Neural cell (in vitro differentiated cells): Measurements from ENCODE around the gene PMEL. TPM values are rescaled to one million over a fixed set of nuclear protein-coding genes. Genes with fewer than 3 reads are reported as not detected.

Experiments used
- H2AFZ ChIP-seq: fragments of 200-600, 300-800 bp; sonication (generic), shearing (Covaris generic); 2 replicates; pipeline ENCODE4 v1.6.0; 2014; ENCODE audit warnings: low read depth, mild to moderate bottlenecking, antibody characterized with exemption, low read length, moderate library complexity
- H3F3A ChIP-seq: fragments of 200-600 bp; shearing (Covaris generic); 2 replicates; pipeline ENCODE4 v1.6.1; 2016; ENCODE audit warnings: mild to moderate bottlenecking, moderate library complexity, mixed read lengths, antibody characterized with exemption, low read length; ENCODE audit not compliant: insufficient read depth, poor library complexity, severe bottlenecking
- H3K27ac ChIP-seq: fragments of 200-600, 300-800 bp; sonication (generic), shearing (Covaris generic); 2 replicates; pipeline ENCODE4 v1.5.1; 2014; ENCODE audit warnings: mild to moderate bottlenecking, low read length, moderate library complexity
- H3K27me3 ChIP-seq: fragments of 300-800, 200-600 bp; sonication (generic), shearing (Covaris generic); 2 replicates; pipeline ENCODE4 v1.6.0; 2014; ENCODE audit warnings: mild to moderate bottlenecking, low read depth, low read length, moderate library complexity; ENCODE audit not compliant: insufficient read depth
- H3K36me3 ChIP-seq: fragments of 300-800, 200-600 bp; sonication (generic), shearing (Covaris generic); 2 replicates; pipeline ENCODE4 v1.5.1; 2014; ENCODE audit warnings: mild to moderate bottlenecking, antibody characterized with exemption, low read length, moderate library complexity; ENCODE audit not compliant: insufficient read depth
- H3K4me2 ChIP-seq: fragments of 300-800, 200-600 bp; sonication (generic), shearing (Covaris generic); 2 replicates; pipeline ENCODE4 v1.6.0; 2014; ENCODE audit warnings: mild to moderate bottlenecking, low read length
- H3K4me3 ChIP-seq: fragments of 300-800, 200-600 bp; sonication (generic), shearing (Covaris generic); 2 replicates; pipeline ENCODE4 v1.5.1; 2014; ENCODE audit warnings: mild to moderate bottlenecking, low read length, moderate library complexity
- H3K79me2 ChIP-seq: fragments of 200-600 bp; shearing (Covaris generic); replicated peaks from 2 replicates; pipeline ENCODE4 v1.6.0; 2014; ENCODE audit warnings: mild to moderate bottlenecking, low read length, moderate library complexity; ENCODE audit not compliant: insufficient read depth
- H3K9ac ChIP-seq: fragments of 300-800, 200-600 bp; sonication (generic), shearing (Covaris generic); 2 replicates; pipeline ENCODE4 v1.6.1; 2016; ENCODE audit warnings: mild to moderate bottlenecking, low read length, mixed read lengths
- H3K9me2 ChIP-seq: fragments of 200-600 bp; shearing (Covaris generic); 2 replicates; pipeline ENCODE4 v1.6.1; 2016; ENCODE audit warnings: mild to moderate bottlenecking, low read length, mixed read lengths; ENCODE audit not compliant: insufficient read depth
- H3K9me3 ChIP-seq: fragments of 200-600, 300-800 bp; sonication (generic), shearing (Covaris generic); 2 replicates; pipeline ENCODE4 v1.6.1; 2016; ENCODE audit warnings: mild to moderate bottlenecking, mixed run types, low read length, moderate library complexity, mixed read lengths
- H4K20me1 ChIP-seq: fragments of 200-600 bp; shearing (Covaris generic); 2 replicates; pipeline ENCODE4 v1.6.1; 2016; ENCODE audit warnings: mild to moderate bottlenecking, mixed run types; ENCODE audit not compliant: insufficient read depth
- EP300 ChIP-seq: fragments of 450-650 bp; conservative IDR thresholded peaks from 2 replicates; pipeline ENCODE4 v1.6.1; 2014; ENCODE audit warnings: antibody characterized with exemption, mild to moderate bottlenecking, moderate library complexity; ENCODE audit not compliant: poor library complexity, severe bottlenecking
- EZH2 ChIP-seq: fragments of 200-600, 300-800 bp; shearing (Covaris generic), sonication (generic); IDR thresholded peaks from 2 replicates; pipeline ENCODE4 v1.6.1; 2014; ENCODE audit warnings: antibody characterized with exemption, low read length, borderline replicate concordance, mild to moderate bottlenecking; ENCODE audit not compliant: insufficient read depth, poor library complexity, severe bottlenecking
- MXI1 ChIP-seq: fragments of 450-650 bp; conservative IDR thresholded peaks from 2 replicates; pipeline ENCODE4 v1.6.1; 2014; ENCODE audit warnings: antibody characterized with exemption, mild to moderate bottlenecking; ENCODE audit not compliant: poor library complexity, severe bottlenecking
- POLR2AphosphoS5 ChIP-seq: IDR thresholded peaks from 2 replicates; pipeline ENCODE4 v1.6.1; 2012
- RAD21 ChIP-seq: fragments of 450-650 bp; conservative IDR thresholded peaks from 2 replicates; pipeline ENCODE4 v1.6.1; 2014; ENCODE audit warnings: antibody characterized with exemption, mild to moderate bottlenecking, moderate library complexity
- SMC3 ChIP-seq: fragments of 450-650 bp; conservative IDR thresholded peaks from 2 replicates; pipeline ENCODE4 v1.6.1; 2014; ENCODE audit warnings: antibody characterized with exemption, mild to moderate bottlenecking, moderate library complexity; ENCODE audit not compliant: poor library complexity
- TAF1 ChIP-seq: IDR thresholded peaks from 2 replicates; pipeline ENCODE4 v1.6.1; 2012; ENCODE audit warnings: low read depth
- polyA plus RNA-seq: library from polyadenylated mRNA; depleted of rRNA; stranded (reverse); fragments of >200 nt; gene quantifications from 2 replicates; pipeline ENCODE4 v1.2.3, GENCODE V29; 2014
- TF ChIP-seq, protein P1 (sequence below): fragments of 450-650 bp; IDR thresholded peaks from 2 replicates; pipeline ENCODE4 v1.5.1; 2014; ENCODE audit warnings: antibody characterized with exemption, mild to moderate bottlenecking, moderate library complexity; ENCODE audit not compliant: poor library complexity, severe bottlenecking
- TF ChIP-seq, protein P2 (sequence below): IDR thresholded peaks from 2 replicates; pipeline ENCODE4 v1.6.1; 2012; ENCODE audit warnings: borderline replicate concordance

Gene PMEL
- polyA plus RNA-seq, 1 donor from 2014 or later = not detected

DNA sequence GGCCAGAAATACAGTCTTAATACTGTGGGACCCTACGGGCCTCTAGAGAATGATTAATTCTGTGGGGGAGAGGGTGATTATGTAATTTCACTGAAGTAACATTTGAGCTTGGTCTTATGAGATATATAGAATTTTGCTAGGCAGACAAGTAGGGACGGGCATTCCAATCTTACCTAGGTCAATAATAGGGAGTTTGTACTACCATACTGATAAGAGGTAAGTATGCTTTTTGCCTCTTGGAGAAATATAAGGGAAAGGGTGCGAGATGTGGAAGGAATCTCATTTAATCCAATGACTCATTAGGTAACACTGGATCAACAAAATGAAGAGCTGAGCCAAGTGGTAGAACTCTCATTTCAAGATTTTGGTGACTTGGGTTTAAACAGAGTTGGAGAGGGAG is 13.2 kb upstream of the PMEL start:
- no peak overlapping the region for H3K4me3 ChIP-seq
- no peaks in the 10 kb centered on the region for H3F3A ChIP-seq
- H2AFZ ChIP-seq = no peak overlapping the region
- H3K27ac ChIP-seq = no peak overlapping the region
- no peaks in the 10 kb centered on the region for H3K9me2 ChIP-seq
- H3K79me2 ChIP-seq = peaks cover 54% of the 10 kb centered on the region
- H3K4me2 ChIP-seq = no peak overlapping the region
- H3K9me3 ChIP-seq = no peaks in the 10 kb centered on the region
- no peaks in the 10 kb centered on the region for H4K20me1 ChIP-seq
- TF ChIP-seq, protein P1, sequence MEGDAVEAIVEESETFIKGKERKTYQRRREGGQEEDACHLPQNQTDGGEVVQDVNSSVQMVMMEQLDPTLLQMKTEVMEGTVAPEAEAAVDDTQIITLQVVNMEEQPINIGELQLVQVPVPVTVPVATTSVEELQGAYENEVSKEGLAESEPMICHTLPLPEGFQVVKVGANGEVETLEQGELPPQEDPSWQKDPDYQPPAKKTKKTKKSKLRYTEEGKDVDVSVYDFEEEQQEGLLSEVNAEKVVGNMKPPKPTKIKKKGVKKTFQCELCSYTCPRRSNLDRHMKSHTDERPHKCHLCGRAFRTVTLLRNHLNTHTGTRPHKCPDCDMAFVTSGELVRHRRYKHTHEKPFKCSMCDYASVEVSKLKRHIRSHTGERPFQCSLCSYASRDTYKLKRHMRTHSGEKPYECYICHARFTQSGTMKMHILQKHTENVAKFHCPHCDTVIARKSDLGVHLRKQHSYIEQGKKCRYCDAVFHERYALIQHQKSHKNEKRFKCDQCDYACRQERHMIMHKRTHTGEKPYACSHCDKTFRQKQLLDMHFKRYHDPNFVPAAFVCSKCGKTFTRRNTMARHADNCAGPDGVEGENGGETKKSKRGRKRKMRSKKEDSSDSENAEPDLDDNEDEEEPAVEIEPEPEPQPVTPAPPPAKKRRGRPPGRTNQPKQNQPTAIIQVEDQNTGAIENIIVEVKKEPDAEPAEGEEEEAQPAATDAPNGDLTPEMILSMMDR = no peak
- TF ChIP-seq MXI1 = no peak
- TF ChIP-seq EZH2 = no peak
- TF ChIP-seq, protein P2, sequence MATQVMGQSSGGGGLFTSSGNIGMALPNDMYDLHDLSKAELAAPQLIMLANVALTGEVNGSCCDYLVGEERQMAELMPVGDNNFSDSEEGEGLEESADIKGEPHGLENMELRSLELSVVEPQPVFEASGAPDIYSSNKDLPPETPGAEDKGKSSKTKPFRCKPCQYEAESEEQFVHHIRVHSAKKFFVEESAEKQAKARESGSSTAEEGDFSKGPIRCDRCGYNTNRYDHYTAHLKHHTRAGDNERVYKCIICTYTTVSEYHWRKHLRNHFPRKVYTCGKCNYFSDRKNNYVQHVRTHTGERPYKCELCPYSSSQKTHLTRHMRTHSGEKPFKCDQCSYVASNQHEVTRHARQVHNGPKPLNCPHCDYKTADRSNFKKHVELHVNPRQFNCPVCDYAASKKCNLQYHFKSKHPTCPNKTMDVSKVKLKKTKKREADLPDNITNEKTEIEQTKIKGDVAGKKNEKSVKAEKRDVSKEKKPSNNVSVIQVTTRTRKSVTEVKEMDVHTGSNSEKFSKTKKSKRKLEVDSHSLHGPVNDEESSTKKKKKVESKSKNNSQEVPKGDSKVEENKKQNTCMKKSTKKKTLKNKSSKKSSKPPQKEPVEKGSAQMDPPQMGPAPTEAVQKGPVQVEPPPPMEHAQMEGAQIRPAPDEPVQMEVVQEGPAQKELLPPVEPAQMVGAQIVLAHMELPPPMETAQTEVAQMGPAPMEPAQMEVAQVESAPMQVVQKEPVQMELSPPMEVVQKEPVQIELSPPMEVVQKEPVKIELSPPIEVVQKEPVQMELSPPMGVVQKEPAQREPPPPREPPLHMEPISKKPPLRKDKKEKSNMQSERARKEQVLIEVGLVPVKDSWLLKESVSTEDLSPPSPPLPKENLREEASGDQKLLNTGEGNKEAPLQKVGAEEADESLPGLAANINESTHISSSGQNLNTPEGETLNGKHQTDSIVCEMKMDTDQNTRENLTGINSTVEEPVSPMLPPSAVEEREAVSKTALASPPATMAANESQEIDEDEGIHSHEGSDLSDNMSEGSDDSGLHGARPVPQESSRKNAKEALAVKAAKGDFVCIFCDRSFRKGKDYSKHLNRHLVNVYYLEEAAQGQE = no peak
- no peak for TF ChIP-seq EP300
- TF ChIP-seq SMC3 = no peak
- no peak overlapping the region for H3K9ac ChIP-seq
- no peaks in the 10 kb centered on the region for H3K27me3 ChIP-seq
- H3K36me3 ChIP-seq = no peaks in the 10 kb centered on the region

- Histone ChIP-seq H2AFZ (no peak overlapping the region), H3K27me3 (no peaks in the 10 kb centered on the region), H3K36me3 (no peaks in the 10 kb centered on the region), H3K9me3 (no peaks in the 10 kb centered on the region), H3K4me2 (no peak overlapping the region), H3K79me2 (peaks cover 54% of the 10 kb centered on the region), H3K27ac (no peak overlapping the region), H3K4me3 (no peak overlapping the region), H4K20me1 (no peaks in the 10 kb centered on the region), H3K9me2 (no peaks in the 10 kb centered on the region), H3K9ac (no peak overlapping the region), H3F3A (no peaks in the 10 kb centered on the region)
- TF ChIP-seq EP300 (no peak), MXI1 (no peak), SMC3 (no peak), RAD21 (no peak), TAF1 (no peak), POLR2AphosphoS5 (no peak), EZH2 (no peak)
- TF ChIP-seq, protein P2 = no peak
- TF ChIP-seq, protein P1 = no peak
Observed at GRCh38 chr12:55978393-55978792, 12.6 kb upstream of the PMEL start.
